Lower lobe of right lung (tissue), 2 donors: ENCODE measurements around the gene MPPED2. TPM values are rescaled to one million over a fixed set of nuclear protein-coding genes. Genes with fewer than 3 reads are reported as not detected.

Source experiments
- ATAC-seq, 2 donors: fragments of 200-7000 bp; cut with Tn5 transposase; one replicate each; pipeline ENCODE4 v1.9.1; 2020 to 2022; ENCODE audit warnings: mild to moderate bottlenecking in 2 of 2, moderate library complexity in 2 of 2
- DNase-seq: peaks from one replicate; pipeline ENCODE4 v3.0.0-alpha.2; 2020
- H3K27ac ChIP-seq: fragments of 200-600 bp; one replicate; pipeline ENCODE4 v1.8.0; 2022
- H3K27me3 ChIP-seq: fragments of 200-600 bp; one replicate; pipeline ENCODE4 v1.8.0; 2022; ENCODE audit warnings: low read depth
- H3K36me3 ChIP-seq: fragments of 200-600 bp; one replicate; pipeline ENCODE4 v1.8.0; 2022; ENCODE audit warnings: mild to moderate bottlenecking
- H3K4me1 ChIP-seq: fragments of 200-600 bp; one replicate; pipeline ENCODE4 v1.8.0; 2022
- H3K4me3 ChIP-seq: fragments of 200-600 bp; one replicate; pipeline ENCODE4 v1.8.0; 2022; ENCODE audit warnings: mild to moderate bottlenecking
- H3K9me3 ChIP-seq: fragments of 200-600 bp; one replicate; pipeline ENCODE4 v1.8.0; 2022
- CTCF ChIP-seq: fragments of 200-600 bp; IDR thresholded peaks from one replicate; pipeline ENCODE4 v1.8.0; 2022; ENCODE audit warnings: antibody characterized with exemption, mild to moderate bottlenecking
- intact Hi-C: fragments of 100-400 bp; cut with DNase I; formaldehyde crosslinking; loops from one replicate; pipeline ENCODE4 v1.11.0; 2022
- total RNA-seq: library from RNA; stranded (reverse); fragmentation: NEBNext Ultra II Directional; extraction: Animal tissue kit (Norgen Biotek cat#: 25700); gene quantifications from one replicate; pipeline ENCODE4 v1.2.1, GENCODE V29; 2021
- donor health status: DM: no; HTN: yes; CAD: no; lungs with severe emphysema.

Gene MPPED2
- total RNA-seq, 1 donor from 2014 or later: 1.5 TPM

GRCh38 chr11:30573951-30574350 is 12.2 kb downstream of the MPPED2 start:
- ATAC-seq (no peak), DNase-seq (no peak)
- Histone ChIP-seq H3K27me3 (no peaks in the 10 kb centered on the region), H3K4me1 (no peaks in the 10 kb centered on the region), H3K4me3 (no peak overlapping the region), H3K9me3 (no peaks in the 10 kb centered on the region), H3K36me3 (no peaks in the 10 kb centered on the region), H3K27ac (no peak overlapping the region)
- intact Hi-C loops: no loop called here
- TF ChIP-seq CTCF: no peak

- Histone ChIP-seq H3K27ac (no peak overlapping the region), H3K36me3 (no peaks in the 10 kb centered on the region), H3K4me1 (no peaks in the 10 kb centered on the region), H3K9me3 (no peaks in the 10 kb centered on the region), H3K4me3 (no peak overlapping the region), H3K27me3 (no peaks in the 10 kb centered on the region)
- intact Hi-C loops: no loop called here
- ATAC-seq (no peak), DNase-seq (no peak)
- no peak for TF ChIP-seq CTCF
These were observed 17.2 kb downstream of the MPPED2 start for GRCh38 chr11:30568931-30569330.

GRCh38 chr11:30567644-30568043 is 18.5 kb downstream of the MPPED2 start:
- Histone ChIP-seq H3K27me3 (no peaks in the 10 kb centered on the region), H3K9me3 (no peaks in the 10 kb centered on the region), H3K4me3 (no peak overlapping the region), H3K36me3 (no peaks in the 10 kb centered on the region), H3K4me1 (no peaks in the 10 kb centered on the region), H3K27ac (no peak overlapping the region)
- ATAC-seq: no peak
- intact Hi-C loops: no loop called here
- DNase-seq: no peak
- TF ChIP-seq CTCF: no peak

GRCh38 chr11:30567120-30567519 is 19.0 kb downstream of the MPPED2 start:
- H3K36me3 ChIP-seq: no peaks in the 10 kb centered on the region
- H3K4me3 ChIP-seq: no peak overlapping the region
- DNase-seq (no peak), ATAC-seq (no peak)
- no peaks in the 10 kb centered on the region for H3K9me3 ChIP-seq
- H3K27me3 ChIP-seq: no peaks in the 10 kb centered on the region
- no peaks in the 10 kb centered on the region for H3K4me1 ChIP-seq
- no peak for TF ChIP-seq CTCF
- intact Hi-C loops: no loop called here
- no peak overlapping the region for H3K27ac ChIP-seq

- Histone ChIP-seq H3K4me3 (no peak overlapping the region), H3K36me3 (no peaks in the 10 kb centered on the region), H3K9me3 (no peaks in the 10 kb centered on the region), H3K27ac (no peak overlapping the region), H3K4me1 (no peaks in the 10 kb centered on the region), H3K27me3 (no peaks in the 10 kb centered on the region)
- DNase-seq (no peak), ATAC-seq (no peak)
- intact Hi-C loops: no loop called here
- TF ChIP-seq CTCF: no peak
These were observed 19.7 kb downstream of the MPPED2 start for GRCh38 chr11:30566482-30566881.

- Histone ChIP-seq H3K4me3 (no peak overlapping the region), H3K4me1 (no peaks in the 10 kb centered on the region), H3K9me3 (no peaks in the 10 kb centered on the region), H3K27me3 (no peaks in the 10 kb centered on the region), H3K36me3 (no peaks in the 10 kb centered on the region), H3K27ac (no peak overlapping the region)
- ATAC-seq (no peak), DNase-seq (no peak)
- TF ChIP-seq CTCF: no peak
- intact Hi-C loops: no loop called here
These were observed 21.1 kb downstream of the MPPED2 start for GRCh38 chr11:30565027-30565426.
